ENCODE measurements around the gene RSPH1.

DNA sequence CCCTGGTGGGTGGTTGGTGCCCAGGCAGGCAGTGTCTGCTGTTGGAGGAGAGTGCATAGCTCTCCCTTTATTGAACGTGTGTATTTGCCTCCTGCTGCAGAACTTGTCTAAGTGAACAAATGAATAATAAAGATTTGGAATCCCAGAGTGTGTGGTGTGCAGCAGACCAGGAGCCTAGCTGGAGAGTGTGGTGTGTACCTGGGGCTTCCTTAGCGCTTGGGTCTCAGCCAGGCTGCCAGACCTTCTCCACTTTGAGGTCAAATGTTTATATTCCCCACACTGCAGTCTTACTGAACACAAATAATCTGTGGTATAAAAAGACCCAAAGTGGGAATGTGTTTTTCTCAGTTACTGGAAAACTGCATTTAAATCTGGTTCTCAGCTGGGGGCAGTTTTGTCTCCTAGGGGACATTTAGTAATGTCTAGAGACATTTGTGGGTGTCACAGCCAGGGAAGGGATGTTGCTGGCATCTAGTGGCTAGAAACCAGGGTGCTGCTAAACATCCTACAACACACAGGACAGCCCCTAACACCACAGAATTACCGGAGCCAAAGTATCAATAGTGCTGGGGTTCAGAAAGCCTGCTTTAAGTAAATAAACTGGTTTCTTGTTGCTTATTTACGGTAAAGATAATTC is 41.2 kb upstream of the RSPH1 start:
- TF ChIP-seq, protein P1, sequence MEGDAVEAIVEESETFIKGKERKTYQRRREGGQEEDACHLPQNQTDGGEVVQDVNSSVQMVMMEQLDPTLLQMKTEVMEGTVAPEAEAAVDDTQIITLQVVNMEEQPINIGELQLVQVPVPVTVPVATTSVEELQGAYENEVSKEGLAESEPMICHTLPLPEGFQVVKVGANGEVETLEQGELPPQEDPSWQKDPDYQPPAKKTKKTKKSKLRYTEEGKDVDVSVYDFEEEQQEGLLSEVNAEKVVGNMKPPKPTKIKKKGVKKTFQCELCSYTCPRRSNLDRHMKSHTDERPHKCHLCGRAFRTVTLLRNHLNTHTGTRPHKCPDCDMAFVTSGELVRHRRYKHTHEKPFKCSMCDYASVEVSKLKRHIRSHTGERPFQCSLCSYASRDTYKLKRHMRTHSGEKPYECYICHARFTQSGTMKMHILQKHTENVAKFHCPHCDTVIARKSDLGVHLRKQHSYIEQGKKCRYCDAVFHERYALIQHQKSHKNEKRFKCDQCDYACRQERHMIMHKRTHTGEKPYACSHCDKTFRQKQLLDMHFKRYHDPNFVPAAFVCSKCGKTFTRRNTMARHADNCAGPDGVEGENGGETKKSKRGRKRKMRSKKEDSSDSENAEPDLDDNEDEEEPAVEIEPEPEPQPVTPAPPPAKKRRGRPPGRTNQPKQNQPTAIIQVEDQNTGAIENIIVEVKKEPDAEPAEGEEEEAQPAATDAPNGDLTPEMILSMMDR (IDR thresholded peaks at IDR 0.05; ENCODE audit: borderline replicate concordance, extremely low read depth, low read length, poor library complexity, severe bottlenecking), result peak; percentile 50
- TF ChIP-seq EZH2 (IDR thresholded peaks at IDR 0.05; ENCODE audit: borderline replicate concordance, low read depth, low read length, severe bottlenecking), result no peak
